GM12878 (cell line): ENCODE results near the gene OOEP. TPM values are rescaled to one million over a fixed set of nuclear protein-coding genes. Genes with fewer than 3 reads are reported as not detected.

Experiments
- CBX3 ChIP-seq: fragments of 200-600 bp; sonication (generic); IDR thresholded peaks from 2 replicates; pipeline ENCODE4 v1.6.1; 2016; ENCODE audit warnings: low read depth, borderline replicate concordance
- ELK1 ChIP-seq: IDR thresholded peaks from 2 replicates; pipeline ENCODE4 v1.6.1; 2012; ENCODE audit warnings: low read depth, low read length, improper control_type of control experiment
- FOXK2 ChIP-seq: fragments of 450-650 bp; IDR thresholded peaks from 2 replicates; pipeline ENCODE4 v1.6.1; 2017; ENCODE audit warnings: mild to moderate bottlenecking, moderate library complexity
- HDAC2 ChIP-seq: fragments of 200-600 bp; sonication (generic); IDR thresholded peaks from 2 replicates; pipeline ENCODE4 v1.6.1; 2017
- HDAC6 ChIP-seq: fragments of 200-600 bp; sonication (generic); IDR thresholded peaks from one replicate; pipeline ENCODE4 v1.8.0; 2017; ENCODE audit warnings: antibody characterized with exemption; ENCODE audit not compliant: unreplicated experiment
- HDGF ChIP-seq: fragments of 450-650 bp; IDR thresholded peaks from 2 replicates; pipeline ENCODE4 v1.6.1; 2016; ENCODE audit warnings: antibody characterized with exemption
- IKZF2 ChIP-seq, 2 experiments: fragments of 450-650 bp; IDR thresholded peaks; 2 replicates each; pipeline ENCODE4 v1.6.1; 2017; ENCODE audit warnings: mild to moderate bottlenecking in 2 of 2, moderate library complexity in 2 of 2
- JUND ChIP-seq: IDR thresholded peaks from 2 replicates; pipeline ENCODE4 v1.6.1; 2012; ENCODE audit warnings: low read depth, mild to moderate bottlenecking, low read length, improper control_type of control experiment, moderate library complexity
- MTA3 ChIP-seq: IDR thresholded peaks from 2 replicates; pipeline ENCODE4 v1.6.1; 2012; ENCODE audit warnings: low read length, inconsistent platforms, borderline replicate concordance
- NR2F1 ChIP-seq: fragments of 450-650 bp; conservative IDR thresholded peaks from 2 replicates; pipeline ENCODE4 v1.6.1; 2017; ENCODE audit warnings: mild to moderate bottlenecking
- PRDM15 ChIP-seq: fragments of 450-650 bp; formaldehyde crosslinking; IDR thresholded peaks from 2 replicates; pipeline ENCODE4 v1.4.0; 2020; ENCODE audit warnings: mild to moderate bottlenecking, moderate library complexity
- RAD21 ChIP-seq: IDR thresholded peaks from 2 replicates; pipeline ENCODE4 v1.6.1; 2011; ENCODE audit warnings: mild to moderate bottlenecking, low read depth, low read length, moderate library complexity; ENCODE audit not compliant: insufficient read depth
- RELB ChIP-seq: fragments of 450-650 bp; IDR thresholded peaks from 2 replicates; pipeline ENCODE4 v1.6.1; 2017; ENCODE audit warnings: low read depth, mild to moderate bottlenecking, moderate library complexity
- ZNF592 ChIP-seq: fragments of 450-650 bp; IDR thresholded peaks from 2 replicates; pipeline ENCODE4 v1.6.1; 2017; ENCODE audit warnings: mild to moderate bottlenecking, moderate library complexity
- polyA plus RNA-seq, 11 experiments: library from polyadenylated mRNA; depleted of rRNA in 4 of 11; unstranded in 6 of 11; stranded (reverse) in 5 of 11; fragments of >200 nt; fragmentation: Nextera tagmentation in 4 of 11; fragmentation: Illumina TruSeq in 1 of 11; extraction: Ambion mirVana in 4 of 11; extraction: Trizol in 1 of 11; gene quantifications; 1 replicate in 1 of 11; 2 replicates in 10 of 11; pipeline versions ENCODE4 v1.2.1 to v1.2.3, GENCODE V29; 2011 to 2016; ENCODE audit warnings: inconsistent platforms in 2 of 11, missing spikeins in 2 of 11, low read depth in 1 of 11
- total RNA-seq, 4 experiments: library from RNA; depleted of rRNA in 3 of 4; stranded (reverse); fragments of >200 nt in 3 of 4; fragmentation: Illumina TruSeq in 1 of 4; extraction: Trizol in 1 of 4; gene quantifications; 2 replicates each; pipeline versions ENCODE4 v1.2.1 to v1.2.3, GENCODE V29; 2013 to 2021

OOEP gene
- total and polyA plus RNA-seq, 10 of the 15 experiments (the other 5 are each of a cell fraction or from before 2014, with no cell fraction given) = 0.08 TPM; not detected in 9

- no peak for TF ChIP-seq ZNF592
- no peak for TF ChIP-seq FOXK2
- no peak for TF ChIP-seq HDAC6
- TF ChIP-seq HDAC2 = no peak
- no peak for TF ChIP-seq IKZF2 (IDR thresholded peaks at IDR 0.05)
- TF ChIP-seq HDGF = no peak
- TF ChIP-seq RAD21 = no peak
- no peak for TF ChIP-seq MTA3
- TF ChIP-seq JUND = no peak
- no peak for TF ChIP-seq PRDM15 (CRISPR knock-in tag)
- no peak for TF ChIP-seq CBX3
- no peak for TF ChIP-seq RELB
- no peak for TF ChIP-seq ELK1
- no peak for TF ChIP-seq NR2F1
Observed at GRCh38 chr6:73388433-73388799, 18.7 kb upstream of the OOEP start (continued).
